DMS153 treated with DMSO at 0.1 percent for 48 hours (cell line): Measurements from ENCODE around the gene OPN1SW.

Experiments used
- DNase-seq: peaks from one replicate; lab custom pipeline; 2025; ENCODE audit not compliant: unreplicated experiment; lab: John Stamatoyannopoulos, UW

OPN1SW gene

GRCh38 chr7:128775744-128776474, at the start of gene OPN1SW:
Gene OPN1SW, minus strand, starts transcription at chr7:128775794. Its CDS starts 13 bp downstream, at chr7:128775781.
- DNase-seq: no peak

GRCh38 chr7:128821724-128822123, 46.1 kb upstream of the OPN1SW start:
- DNase-seq: no peak

- no peak for DNase-seq
These were observed 43.1 kb upstream of the OPN1SW start for GRCh38 chr7:128818694-128819093.

- no peak for DNase-seq
These were observed 39.8 kb upstream of the OPN1SW start for GRCh38 chr7:128815289-128815942.

GRCh38 chr7:128814499-128814898, 38.9 kb upstream of the OPN1SW start:
- DNase-seq: no peak

- peak; percentile 61 for DNase-seq
These were observed 37.0 kb upstream of the OPN1SW start for GRCh38 chr7:128812514-128813168.

- DNase-seq: no peak
These were observed 36.2 kb upstream of the OPN1SW start for GRCh38 chr7:128811631-128812430.

- DNase-seq: no peak
These were observed 35.4 kb upstream of the OPN1SW start for GRCh38 chr7:128810997-128811396.

- DNase-seq: no peak
These were observed 34.9 kb upstream of the OPN1SW start for GRCh38 chr7:128810473-128810872.

- DNase-seq: no peak
These were observed 33.8 kb upstream of the OPN1SW start for GRCh38 chr7:128809363-128809762.

GRCh38 chr7:128807191-128807590, 31.6 kb upstream of the OPN1SW start:
- no peak for DNase-seq

- DNase-seq: no peak
These were observed 29.6 kb upstream of the OPN1SW start for GRCh38 chr7:128805225-128805624.

GRCh38 chr7:128804484-128804883, 28.9 kb upstream of the OPN1SW start:
- no peak for DNase-seq

- no peak for DNase-seq
These were observed 26.2 kb upstream of the OPN1SW start for GRCh38 chr7:128801667-128802418.

GRCh38 chr7:128801003-128801402, 25.4 kb upstream of the OPN1SW start:
- DNase-seq: no peak

GRCh38 chr7:128800567-128800966, 25.0 kb upstream of the OPN1SW start:
- no peak for DNase-seq

GRCh38 chr7:128799451-128799850, 23.9 kb upstream of the OPN1SW start:
- DNase-seq: no peak

GRCh38 chr7:128796327-128796726, 20.7 kb upstream of the OPN1SW start:
- DNase-seq: no peak

GRCh38 chr7:128795129-128795528, 19.5 kb upstream of the OPN1SW start:
- DNase-seq: no peak

GRCh38 chr7:128794436-128794835, 18.8 kb upstream of the OPN1SW start:
- DNase-seq: no peak

- DNase-seq: no peak
These were observed 18.4 kb upstream of the OPN1SW start for GRCh38 chr7:128794020-128794419.
